A673 (cell line): Measurements from ENCODE around the gene BRD9.
"Not testable (repeated sequence)": the region's sequence is repeated elsewhere in the genome, so short reads cannot be mapped to it uniquely, and the experiment has no call there.

Source experiments
- EZH2 ChIP-seq: fragments of 200-600 bp; sonication (generic); IDR thresholded peaks from 2 replicates; pipeline ENCODE4 v1.6.1; 2017; ENCODE audit warnings: borderline replicate concordance, low read depth, mild to moderate bottlenecking, mixed read lengths, antibody characterized with exemption, low read length; ENCODE audit not compliant: poor library complexity, severe bottlenecking
- TF ChIP-seq, protein P1 (sequence below): fragments of 300-800, 200-600 bp; sonication (generic); conservative IDR thresholded peaks from 2 replicates; pipeline ENCODE4 v1.5.1; 2017; ENCODE audit warnings: low read depth, mild to moderate bottlenecking, antibody characterized with exemption, low read length, moderate library complexity, mixed read lengths

DNA sequence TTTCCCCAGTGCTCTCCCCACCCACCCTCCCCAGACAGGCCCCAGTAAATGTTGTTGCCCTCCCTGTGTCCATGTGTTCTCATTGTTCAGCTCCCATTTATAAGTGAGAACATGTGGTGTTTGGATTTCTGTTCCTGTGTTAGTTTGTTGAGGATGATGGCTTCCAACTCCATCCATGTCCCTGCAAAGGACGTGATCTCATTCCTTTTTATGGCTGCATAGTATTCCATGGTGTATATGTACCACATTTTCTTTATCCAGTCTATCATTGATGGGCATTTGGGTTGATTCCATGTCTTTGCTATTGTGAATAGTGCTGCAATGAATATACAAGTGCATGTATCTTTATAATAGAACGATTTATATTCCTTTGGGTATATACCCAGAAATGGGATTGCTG, 48.1 kb upstream of the BRD9 start:
- TF ChIP-seq, protein P1, sequence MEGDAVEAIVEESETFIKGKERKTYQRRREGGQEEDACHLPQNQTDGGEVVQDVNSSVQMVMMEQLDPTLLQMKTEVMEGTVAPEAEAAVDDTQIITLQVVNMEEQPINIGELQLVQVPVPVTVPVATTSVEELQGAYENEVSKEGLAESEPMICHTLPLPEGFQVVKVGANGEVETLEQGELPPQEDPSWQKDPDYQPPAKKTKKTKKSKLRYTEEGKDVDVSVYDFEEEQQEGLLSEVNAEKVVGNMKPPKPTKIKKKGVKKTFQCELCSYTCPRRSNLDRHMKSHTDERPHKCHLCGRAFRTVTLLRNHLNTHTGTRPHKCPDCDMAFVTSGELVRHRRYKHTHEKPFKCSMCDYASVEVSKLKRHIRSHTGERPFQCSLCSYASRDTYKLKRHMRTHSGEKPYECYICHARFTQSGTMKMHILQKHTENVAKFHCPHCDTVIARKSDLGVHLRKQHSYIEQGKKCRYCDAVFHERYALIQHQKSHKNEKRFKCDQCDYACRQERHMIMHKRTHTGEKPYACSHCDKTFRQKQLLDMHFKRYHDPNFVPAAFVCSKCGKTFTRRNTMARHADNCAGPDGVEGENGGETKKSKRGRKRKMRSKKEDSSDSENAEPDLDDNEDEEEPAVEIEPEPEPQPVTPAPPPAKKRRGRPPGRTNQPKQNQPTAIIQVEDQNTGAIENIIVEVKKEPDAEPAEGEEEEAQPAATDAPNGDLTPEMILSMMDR = not testable (repeated sequence)
- TF ChIP-seq EZH2 = not testable (repeated sequence)
